ENCODE results near the gene CENPX.
A peak's percentile ranks its signal among the peaks of the same experiment; 100 is the strongest.

Gene CENPX

GRCh38 chr17:82022310-82022980 is at the start of gene CENPX:
TSS of gene CENPX (minus strand) at chr17:82022878. CDS start at chr17:82022861, 17 bp downstream.
- ATAC-seq: peak; percentile 77
- TF ChIP-seq CSDC2 (CRISPR knock-in tag; IDR thresholded peaks at IDR 0.05): no peak
- no peak for TF ChIP-seq ZNF565 (CRISPR knock-in tag; conservative IDR thresholded peaks at IDR 0.05; ENCODE audit: low read depth)
- TF ChIP-seq ISL1 (CRISPR knock-in tag; IDR thresholded peaks at IDR 0.05): no peak
- no peak for TF ChIP-seq TCF4 (CRISPR knock-in tag; IDR thresholded peaks at IDR 0.05; ENCODE audit: borderline replicate concordance)
- TF ChIP-seq, protein P1, sequence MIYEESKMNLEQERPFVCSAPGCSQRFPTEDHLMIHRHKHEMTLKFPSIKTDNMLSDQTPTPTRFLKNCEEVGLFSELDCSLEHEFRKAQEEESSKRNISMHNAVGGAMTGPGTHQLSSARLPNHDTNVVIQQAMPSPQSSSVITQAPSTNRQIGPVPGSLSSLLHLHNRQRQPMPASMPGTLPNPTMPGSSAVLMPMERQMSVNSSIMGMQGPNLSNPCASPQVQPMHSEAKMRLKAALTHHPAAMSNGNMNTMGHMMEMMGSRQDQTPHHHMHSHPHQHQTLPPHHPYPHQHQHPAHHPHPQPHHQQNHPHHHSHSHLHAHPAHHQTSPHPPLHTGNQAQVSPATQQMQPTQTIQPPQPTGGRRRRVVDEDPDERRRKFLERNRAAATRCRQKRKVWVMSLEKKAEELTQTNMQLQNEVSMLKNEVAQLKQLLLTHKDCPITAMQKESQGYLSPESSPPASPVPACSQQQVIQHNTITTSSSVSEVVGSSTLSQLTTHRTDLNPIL (CRISPR knock-in tag; IDR thresholded peaks at IDR 0.05; ENCODE audit: low read depth): no peak
- no peak for TF ChIP-seq ZFP3 (CRISPR knock-in tag; IDR thresholded peaks at IDR 0.05)
- TF ChIP-seq ZNF70 (CRISPR knock-in tag; IDR thresholded peaks at IDR 0.05): no peak
- TF ChIP-seq GLIS3 (CRISPR knock-in tag; IDR thresholded peaks at IDR 0.05): no peak
- TF ChIP-seq TOX (CRISPR knock-in tag; IDR thresholded peaks at IDR 0.05; ENCODE audit: borderline replicate concordance): no peak
- no peak for TF ChIP-seq ZFP30 (CRISPR knock-in tag; IDR thresholded peaks at IDR 0.05)
- TF ChIP-seq ZNF8 (CRISPR knock-in tag; IDR thresholded peaks at IDR 0.05): no peak
- no peak for TF ChIP-seq ZC3H10 (CRISPR knock-in tag; IDR thresholded peaks at IDR 0.05)
- no peak for TF ChIP-seq OSR1 (CRISPR knock-in tag; IDR thresholded peaks at IDR 0.05)
- TF ChIP-seq, protein P2, sequence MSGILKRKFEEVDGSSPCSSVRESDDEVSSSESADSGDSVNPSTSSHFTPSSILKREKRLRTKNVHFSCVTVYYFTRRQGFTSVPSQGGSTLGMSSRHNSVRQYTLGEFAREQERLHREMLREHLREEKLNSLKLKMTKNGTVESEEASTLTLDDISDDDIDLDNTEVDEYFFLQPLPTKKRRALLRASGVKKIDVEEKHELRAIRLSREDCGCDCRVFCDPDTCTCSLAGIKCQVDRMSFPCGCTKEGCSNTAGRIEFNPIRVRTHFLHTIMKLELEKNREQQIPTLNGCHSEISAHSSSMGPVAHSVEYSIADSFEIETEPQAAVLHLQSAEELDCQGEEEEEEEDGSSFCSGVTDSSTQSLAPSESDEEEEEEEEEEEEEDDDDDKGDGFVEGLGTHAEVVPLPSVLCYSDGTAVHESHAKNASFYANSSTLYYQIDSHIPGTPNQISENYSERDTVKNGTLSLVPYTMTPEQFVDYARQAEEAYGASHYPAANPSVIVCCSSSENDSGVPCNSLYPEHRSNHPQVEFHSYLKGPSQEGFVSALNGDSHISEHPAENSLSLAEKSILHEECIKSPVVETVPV (CRISPR knock-in tag; IDR thresholded peaks at IDR 0.05): no peak
- no peak for TF ChIP-seq ARNTL (CRISPR knock-in tag; IDR thresholded peaks at IDR 0.05; ENCODE audit: borderline replicate concordance, low read depth)
- TF ChIP-seq RARB (CRISPR knock-in tag; IDR thresholded peaks at IDR 0.05): no peak
- TF ChIP-seq, protein P3, sequence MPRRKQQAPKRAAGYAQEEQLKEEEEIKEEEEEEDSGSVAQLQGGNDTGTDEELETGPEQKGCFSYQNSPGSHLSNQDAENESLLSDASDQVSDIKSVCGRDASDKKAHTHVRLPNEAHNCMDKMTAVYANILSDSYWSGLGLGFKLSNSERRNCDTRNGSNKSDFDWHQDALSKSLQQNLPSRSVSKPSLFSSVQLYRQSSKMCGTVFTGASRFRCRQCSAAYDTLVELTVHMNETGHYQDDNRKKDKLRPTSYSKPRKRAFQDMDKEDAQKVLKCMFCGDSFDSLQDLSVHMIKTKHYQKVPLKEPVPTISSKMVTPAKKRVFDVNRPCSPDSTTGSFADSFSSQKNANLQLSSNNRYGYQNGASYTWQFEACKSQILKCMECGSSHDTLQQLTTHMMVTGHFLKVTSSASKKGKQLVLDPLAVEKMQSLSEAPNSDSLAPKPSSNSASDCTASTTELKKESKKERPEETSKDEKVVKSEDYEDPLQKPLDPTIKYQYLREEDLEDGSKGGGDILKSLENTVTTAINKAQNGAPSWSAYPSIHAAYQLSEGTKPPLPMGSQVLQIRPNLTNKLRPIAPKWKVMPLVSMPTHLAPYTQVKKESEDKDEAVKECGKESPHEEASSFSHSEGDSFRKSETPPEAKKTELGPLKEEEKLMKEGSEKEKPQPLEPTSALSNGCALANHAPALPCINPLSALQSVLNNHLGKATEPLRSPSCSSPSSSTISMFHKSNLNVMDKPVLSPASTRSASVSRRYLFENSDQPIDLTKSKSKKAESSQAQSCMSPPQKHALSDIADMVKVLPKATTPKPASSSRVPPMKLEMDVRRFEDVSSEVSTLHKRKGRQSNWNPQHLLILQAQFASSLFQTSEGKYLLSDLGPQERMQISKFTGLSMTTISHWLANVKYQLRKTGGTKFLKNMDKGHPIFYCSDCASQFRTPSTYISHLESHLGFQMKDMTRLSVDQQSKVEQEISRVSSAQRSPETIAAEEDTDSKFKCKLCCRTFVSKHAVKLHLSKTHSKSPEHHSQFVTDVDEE (CRISPR knock-in tag; IDR thresholded peaks at IDR 0.05): no peak
- no peak for TF ChIP-seq PPARA (CRISPR knock-in tag; IDR thresholded peaks at IDR 0.05; ENCODE audit: borderline replicate concordance)

- no peak for ATAC-seq
- no peak for TF ChIP-seq BACH2 (CRISPR knock-in tag; IDR thresholded peaks at IDR 0.05; ENCODE audit: borderline replicate concordance)
- TF ChIP-seq ZFP30 (CRISPR knock-in tag; IDR thresholded peaks at IDR 0.05): no peak
- TF ChIP-seq GLIS3 (CRISPR knock-in tag; IDR thresholded peaks at IDR 0.05): no peak
- no peak for TF ChIP-seq OSR1 (CRISPR knock-in tag; IDR thresholded peaks at IDR 0.05)
- no peak for TF ChIP-seq ARNTL (CRISPR knock-in tag; IDR thresholded peaks at IDR 0.05; ENCODE audit: borderline replicate concordance, low read depth)
- no peak for TF ChIP-seq ZC3H10 (CRISPR knock-in tag; IDR thresholded peaks at IDR 0.05)
- TF ChIP-seq ISL1 (CRISPR knock-in tag; IDR thresholded peaks at IDR 0.05): no peak
- TF ChIP-seq SNAI2 (CRISPR knock-in tag; IDR thresholded peaks at IDR 0.05): no peak
- TF ChIP-seq, protein P4, sequence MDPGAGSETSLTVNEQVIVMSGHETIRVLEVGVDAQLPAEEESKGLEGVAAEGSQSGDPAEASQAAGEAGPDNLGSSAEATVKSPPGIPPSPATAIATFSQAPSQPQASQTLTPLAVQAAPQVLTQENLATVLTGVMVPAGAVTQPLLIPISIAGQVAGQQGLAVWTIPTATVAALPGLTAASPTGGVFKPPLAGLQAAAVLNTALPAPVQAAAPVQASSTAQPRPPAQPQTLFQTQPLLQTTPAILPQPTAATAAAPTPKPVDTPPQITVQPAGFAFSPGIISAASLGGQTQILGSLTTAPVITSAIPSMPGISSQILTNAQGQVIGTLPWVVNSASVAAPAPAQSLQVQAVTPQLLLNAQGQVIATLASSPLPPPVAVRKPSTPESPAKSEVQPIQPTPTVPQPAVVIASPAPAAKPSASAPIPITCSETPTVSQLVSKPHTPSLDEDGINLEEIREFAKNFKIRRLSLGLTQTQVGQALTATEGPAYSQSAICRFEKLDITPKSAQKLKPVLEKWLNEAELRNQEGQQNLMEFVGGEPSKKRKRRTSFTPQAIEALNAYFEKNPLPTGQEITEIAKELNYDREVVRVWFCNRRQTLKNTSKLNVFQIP (CRISPR knock-in tag; IDR thresholded peaks at IDR 0.05; ENCODE audit: borderline replicate concordance, low read depth): no peak
- TF ChIP-seq PPARA (CRISPR knock-in tag; IDR thresholded peaks at IDR 0.05; ENCODE audit: borderline replicate concordance): no peak
- TF ChIP-seq ZFP3 (CRISPR knock-in tag; IDR thresholded peaks at IDR 0.05): no peak
- TF ChIP-seq, protein P1 (CRISPR knock-in tag; IDR thresholded peaks at IDR 0.05; ENCODE audit: low read depth): no peak
Observed at GRCh38 chr17:82070611-82071010, 47.9 kb upstream of the CENPX start.
